HUES64 (cell line): ENCODE data around the gene KSR2.
"Not testable (repeated sequence)": the region's sequence is repeated elsewhere in the genome, so short reads cannot be mapped to it uniquely, and the experiment has no call there.

Experiments
- H3K27ac ChIP-seq: 2 replicates; pipeline ENCODE4 v1.7.0; 2013; ENCODE audit warnings: low read depth, low read length, inconsistent platforms
- H3K27me3 ChIP-seq: 2 replicates; pipeline ENCODE4 v1.6.1; 2013; ENCODE audit warnings: mild to moderate bottlenecking, low read length; ENCODE audit not compliant: insufficient read depth
- H3K36me3 ChIP-seq: 2 replicates; pipeline ENCODE4 v1.6.1; 2013; ENCODE audit warnings: mild to moderate bottlenecking, low read length; ENCODE audit not compliant: insufficient read depth
- H3K4me1 ChIP-seq: 2 replicates; pipeline ENCODE4 v1.6.1; 2013; ENCODE audit warnings: mild to moderate bottlenecking, low read length, moderate library complexity; ENCODE audit not compliant: insufficient read depth
- H3K4me3 ChIP-seq: 2 replicates; pipeline ENCODE4 v1.5.1; 2013; ENCODE audit warnings: mild to moderate bottlenecking, low read length, moderate library complexity
- H3K9ac ChIP-seq: 2 replicates; pipeline ENCODE4 v1.6.1; 2013; ENCODE audit warnings: mild to moderate bottlenecking, low read depth, low read length
- H3K9me3 ChIP-seq: 2 replicates; pipeline ENCODE4 v1.6.1; 2013; ENCODE audit warnings: low read depth, low read length; ENCODE audit not compliant: insufficient read depth
- WGBS: fragments of 150-250, 120-280 bp; methylation state at CpG from one replicate; pipeline ENCODE4 v1.1.7; 2013; ENCODE audit warnings: missing lambda C conversion rate; 5-methylcytosine and 5-hydroxymethylcytosine counted together

KSR2 gene

DNA sequence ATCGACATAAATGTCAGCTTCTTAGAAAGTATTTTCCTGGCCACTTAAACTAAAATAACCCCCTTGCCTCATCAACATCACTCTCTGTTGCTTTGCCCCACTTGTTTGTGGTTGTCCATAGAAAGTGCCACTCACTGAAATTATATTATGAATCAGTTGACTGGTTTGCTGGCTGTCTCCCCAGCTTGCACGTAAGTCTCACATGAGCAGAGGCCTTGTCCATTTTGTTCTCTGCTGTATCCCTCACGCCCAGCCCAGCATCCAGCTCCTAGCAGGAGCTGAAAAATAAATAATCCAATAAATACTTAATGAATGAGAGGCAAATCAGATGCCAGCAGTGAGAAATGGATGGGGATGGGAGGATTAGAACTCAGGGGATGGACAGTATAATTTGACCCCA, 159.3 kb downstream of the KSR2 start:
- Histone ChIP-seq H3K9ac (no peak overlapping the region), H3K36me3 (no peaks in the 10 kb centered on the region), H3K4me3 (no peak overlapping the region), H3K4me1 (no peaks in the 10 kb centered on the region), H3K27me3 (no peaks in the 10 kb centered on the region), H3K9me3 (no peaks in the 10 kb centered on the region), H3K27ac (no peak overlapping the region)
- WGBS: 92% methylated on average over 3 of the region's 3 CpGs

- no peak overlapping the region for H3K4me3 ChIP-seq
- H3K9me3 ChIP-seq: no peaks in the 10 kb centered on the region
- no peaks in the 10 kb centered on the region for H3K27me3 ChIP-seq
- 96% methylated on average over 2 of the region's 2 CpGs for whole genome bisulfite sequencing
- H3K36me3 ChIP-seq: no peaks in the 10 kb centered on the region
- no peaks in the 10 kb centered on the region for H3K4me1 ChIP-seq
- H3K9ac ChIP-seq: no peak overlapping the region
- no peak overlapping the region for H3K27ac ChIP-seq
Observed at GRCh38 chr12:117807946-117808345, 160.8 kb downstream of the KSR2 start.

DNA sequence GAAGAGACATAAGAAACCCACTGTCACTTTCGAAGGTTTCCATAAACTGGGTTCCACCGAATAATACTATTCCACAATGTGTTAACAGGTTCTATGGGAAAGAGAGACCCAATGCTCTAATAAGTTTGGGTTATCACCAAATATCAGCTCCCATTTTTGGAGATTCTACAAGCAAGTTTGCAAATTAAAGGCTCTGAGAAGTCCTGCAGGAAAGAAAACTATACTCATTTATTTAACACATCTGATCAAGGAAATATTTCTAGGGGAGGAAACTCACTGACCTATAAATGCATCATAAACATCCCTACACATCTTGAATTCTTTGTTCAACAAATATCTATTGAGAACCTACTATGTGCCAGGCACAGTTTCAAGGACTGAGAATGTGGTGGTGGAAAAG, 161.4 kb downstream of the KSR2 start:
- WGBS: 100% methylated on average over 2 of the region's 2 CpGs
- H3K4me3 ChIP-seq: no peak overlapping the region
- H3K9me3 ChIP-seq: no peaks in the 10 kb centered on the region
- no peaks in the 10 kb centered on the region for H3K36me3 ChIP-seq
- no peak overlapping the region for H3K9ac ChIP-seq
- no peaks in the 10 kb centered on the region for H3K4me1 ChIP-seq
- no peaks in the 10 kb centered on the region for H3K27me3 ChIP-seq
- no peak overlapping the region for H3K27ac ChIP-seq

DNA sequence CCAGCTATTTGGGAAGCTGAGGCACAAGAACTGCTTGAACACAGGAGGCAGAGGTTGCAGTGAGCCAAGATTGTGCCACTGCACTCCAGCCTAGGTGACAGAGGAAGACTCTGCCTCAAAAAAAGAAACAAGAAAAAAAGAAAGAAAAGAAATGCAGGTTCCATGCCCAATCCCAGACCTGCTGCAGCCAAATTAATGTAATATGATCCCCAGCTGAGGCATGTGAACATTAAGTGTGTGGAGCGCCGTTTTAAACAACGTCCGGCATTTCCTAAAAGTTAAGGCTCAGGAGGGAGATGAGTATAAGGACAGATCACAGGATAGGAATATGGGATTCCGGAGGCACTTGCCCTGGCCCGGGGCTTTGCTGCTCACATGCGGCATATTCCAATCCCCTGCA, 162.9 kb downstream of the KSR2 start:
- Histone ChIP-seq H3K27me3 (no peaks in the 10 kb centered on the region), H3K4me1 (no peaks in the 10 kb centered on the region), H3K36me3 (no peaks in the 10 kb centered on the region), H3K9ac (no peak overlapping the region), H3K27ac (no peak overlapping the region), H3K4me3 (no peak overlapping the region), H3K9me3 (no peaks in the 10 kb centered on the region)
- WGBS: 94% methylated on average over 7 of the region's 7 CpGs

DNA sequence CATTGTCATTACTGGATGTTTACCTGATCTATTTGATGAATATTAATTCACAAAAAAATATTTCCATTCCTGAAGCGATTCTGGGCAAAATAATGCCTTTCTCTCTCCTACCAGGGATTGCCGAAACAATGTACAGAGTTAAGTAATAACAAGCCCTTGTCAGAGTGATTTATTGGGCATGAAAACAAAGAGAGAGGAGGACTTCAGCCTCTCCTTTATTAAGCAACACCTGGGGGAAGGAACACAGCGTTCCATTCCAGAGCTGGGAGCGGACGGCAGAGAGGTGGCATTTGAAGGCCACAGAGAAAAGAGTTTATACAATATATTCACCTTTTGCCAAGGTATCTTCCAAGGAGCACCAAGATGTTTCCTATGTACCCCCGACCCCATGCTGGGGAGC, 165.8 kb downstream of the KSR2 start:
- no peaks in the 10 kb centered on the region for H3K27me3 ChIP-seq
- H3K9ac ChIP-seq: no peak overlapping the region

GRCh38 chr12:117800711-117801110, 168.1 kb downstream of the KSR2 start:
- H3K4me1 ChIP-seq, H3K9ac ChIP-seq, H3K36me3 ChIP-seq, H3K27me3 ChIP-seq, H3K27ac ChIP-seq, H3K9me3 ChIP-seq, H3K4me3 ChIP-seq: not testable (repeated sequence)
- 93% methylated on average over 4 of the region's 6 CpGs for WGBS

More for the DNA sequence above, 165.8 kb downstream of the KSR2 start:
- no peak overlapping the region for H3K27ac ChIP-seq
- over 99% methylated on average over 6 of the region's 6 CpGs for WGBS
- no peaks in the 10 kb centered on the region for H3K9me3 ChIP-seq
- H3K4me1 ChIP-seq: no peaks in the 10 kb centered on the region
- H3K4me3 ChIP-seq: no peak overlapping the region
- H3K36me3 ChIP-seq: no peaks in the 10 kb centered on the region

DNA sequence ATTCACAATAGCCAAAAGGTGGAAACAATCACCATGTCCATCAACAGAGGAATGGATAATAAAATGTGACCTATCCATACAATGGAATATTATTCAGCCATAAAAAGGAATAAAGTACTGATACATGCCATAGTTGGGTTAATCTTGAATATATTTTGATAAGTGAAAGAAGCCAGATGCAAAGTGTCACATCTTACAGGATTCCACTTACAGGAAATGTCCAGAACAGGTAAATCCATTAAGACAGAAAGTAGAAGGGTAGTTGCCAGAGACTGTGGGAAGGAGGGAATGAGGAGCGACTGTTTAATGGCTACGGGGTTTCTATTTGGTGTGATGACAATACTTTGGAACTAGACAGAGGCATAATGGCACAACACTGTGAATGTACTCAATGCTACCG, 171.6 kb downstream of the KSR2 start:
- no peak overlapping the region for H3K4me3 ChIP-seq
- H3K9ac ChIP-seq: no peak overlapping the region
- WGBS: 89% methylated on average over 2 of the region's 3 CpGs
- H3K4me1 ChIP-seq: no peaks in the 10 kb centered on the region
- no peaks in the 10 kb centered on the region for H3K9me3 ChIP-seq
- no peaks in the 10 kb centered on the region for H3K27me3 ChIP-seq
- no peak overlapping the region for H3K27ac ChIP-seq
- H3K36me3 ChIP-seq: no peaks in the 10 kb centered on the region

- Histone ChIP-seq H3K27me3 (no peaks in the 10 kb centered on the region), H3K4me1 (peaks cover 21% of the 10 kb centered on the region), H3K9ac (no peak overlapping the region), H3K27ac (no peak overlapping the region), H3K9me3 (no peaks in the 10 kb centered on the region), H3K36me3 (no peaks in the 10 kb centered on the region), H3K4me3 (no peak overlapping the region)
- WGBS: 92% methylated on average over 8 of the region's 8 CpGs
Observed at GRCh38 chr12:117792877-117793424, 175.8 kb downstream of the KSR2 start.

GRCh38 chr12:117792471-117792870, 176.3 kb downstream of the KSR2 start:
- Histone ChIP-seq H3K9ac (no peak overlapping the region), H3K4me1 (peaks cover 21% of the 10 kb centered on the region), H3K27ac (no peak overlapping the region), H3K27me3 (no peaks in the 10 kb centered on the region), H3K4me3 (no peak overlapping the region), H3K36me3 (no peaks in the 10 kb centered on the region), H3K9me3 (no peaks in the 10 kb centered on the region)
- 95% methylated on average over 3 of the region's 4 CpGs for WGBS

DNA sequence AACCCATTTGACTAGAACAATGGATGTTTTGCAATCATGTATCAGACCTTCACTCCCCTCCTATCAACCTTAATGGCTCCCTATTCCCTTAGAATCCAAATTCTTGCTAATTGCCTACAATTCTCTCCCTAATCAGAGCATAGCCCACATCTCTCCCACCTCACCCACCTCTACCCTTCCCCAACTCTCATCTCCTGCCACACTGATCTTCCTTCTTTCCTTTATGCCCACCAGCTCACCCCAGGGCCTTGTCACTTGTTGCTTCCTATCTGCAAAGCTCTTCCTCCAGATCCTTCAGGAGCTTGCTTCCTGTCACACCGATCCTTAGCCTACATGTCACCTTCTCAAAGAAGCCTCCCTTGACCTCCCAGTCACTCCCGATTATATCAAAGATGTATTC, 177.8 kb downstream of the KSR2 start:
- H3K9ac ChIP-seq: no peak overlapping the region
- no peak overlapping the region for H3K4me3 ChIP-seq
- WGBS: 62% methylated on average over 2 of the region's 2 CpGs
- H3K27me3 ChIP-seq: no peaks in the 10 kb centered on the region
- H3K4me1 ChIP-seq: peaks cover 21% of the 10 kb centered on the region
- H3K27ac ChIP-seq: 0 out of 2 replicates have a peak overlapping the region, but pooled peaks have one; percentile 27
- H3K9me3 ChIP-seq: no peaks in the 10 kb centered on the region
- H3K36me3 ChIP-seq: no peaks in the 10 kb centered on the region

GRCh38 chr12:117790198-117790597, 178.6 kb downstream of the KSR2 start:
- Histone ChIP-seq H3K9me3 (no peaks in the 10 kb centered on the region), H3K27me3 (no peaks in the 10 kb centered on the region), H3K9ac (peak overlapping the region; percentile 46; the same call in 1 of the 2 replicates), H3K27ac (peak overlapping the region; percentile 40; the same call in 1 of the 2 replicates), H3K4me3 (no peak overlapping the region), H3K4me1 (peaks cover 21% of the 10 kb centered on the region), H3K36me3 (no peaks in the 10 kb centered on the region)
- 24% methylated on average over 2 of the region's 2 CpGs for WGBS
